ENCODE results near the gene ZNF710.

DNA sequence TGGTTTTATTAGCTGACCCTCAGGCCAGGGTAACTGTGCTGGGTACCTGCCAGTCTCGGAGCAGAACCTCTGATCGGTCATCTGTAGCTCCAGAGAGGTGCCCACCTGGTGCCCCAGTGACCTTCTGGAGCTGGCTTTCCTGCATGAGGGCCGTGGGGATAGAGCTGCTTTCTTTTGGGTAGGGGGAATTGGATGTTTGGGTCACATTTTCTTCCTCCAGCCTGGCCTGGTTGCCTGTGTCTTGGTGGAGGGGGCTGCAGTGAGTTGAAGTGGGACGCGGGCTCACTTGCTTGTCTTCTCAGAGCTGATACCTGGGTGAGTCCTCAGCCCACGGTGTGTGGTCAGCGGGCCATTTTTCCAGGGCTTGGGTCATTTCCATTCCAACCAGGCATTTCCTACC is 2.6 kb downstream of the ZNF710 start:
- TF ChIP-seq TEAD4 (IDR thresholded peaks at IDR 0.05; ENCODE audit: borderline replicate concordance, insufficient read depth) (no peak), SIN3A (IDR thresholded peaks at IDR 0.05; ENCODE audit: borderline replicate concordance, low read depth, low read length) (no peak), EP300 (IDR thresholded peaks at IDR 0.05; ENCODE audit: borderline replicate concordance in 1 of 2, low read depth in 1 of 2, low read length in 1 of 2) (no peak), POLR2AphosphoS5 (IDR thresholded peaks at IDR 0.05; ENCODE audit: low read depth, low read length) (no peak), MXI1 (IDR thresholded peaks at IDR 0.05; ENCODE audit: low read depth, low read length) (no peak), GABPA (IDR thresholded peaks at IDR 0.05; ENCODE audit: low read depth) (no peak), TAF1 (IDR thresholded peaks at IDR 0.05; ENCODE audit: borderline replicate concordance, low read depth, low read length) (no peak), RFX5 (IDR thresholded peaks at IDR 0.05; ENCODE audit: low read length) (no peak), EZH2phosphoT487 (IDR thresholded peaks at IDR 0.05; ENCODE audit: borderline replicate concordance, low read depth) (no peak), YY1 (IDR thresholded peaks at IDR 0.05; ENCODE audit: low read depth) (no peak)
- TF ChIP-seq, protein P1, sequence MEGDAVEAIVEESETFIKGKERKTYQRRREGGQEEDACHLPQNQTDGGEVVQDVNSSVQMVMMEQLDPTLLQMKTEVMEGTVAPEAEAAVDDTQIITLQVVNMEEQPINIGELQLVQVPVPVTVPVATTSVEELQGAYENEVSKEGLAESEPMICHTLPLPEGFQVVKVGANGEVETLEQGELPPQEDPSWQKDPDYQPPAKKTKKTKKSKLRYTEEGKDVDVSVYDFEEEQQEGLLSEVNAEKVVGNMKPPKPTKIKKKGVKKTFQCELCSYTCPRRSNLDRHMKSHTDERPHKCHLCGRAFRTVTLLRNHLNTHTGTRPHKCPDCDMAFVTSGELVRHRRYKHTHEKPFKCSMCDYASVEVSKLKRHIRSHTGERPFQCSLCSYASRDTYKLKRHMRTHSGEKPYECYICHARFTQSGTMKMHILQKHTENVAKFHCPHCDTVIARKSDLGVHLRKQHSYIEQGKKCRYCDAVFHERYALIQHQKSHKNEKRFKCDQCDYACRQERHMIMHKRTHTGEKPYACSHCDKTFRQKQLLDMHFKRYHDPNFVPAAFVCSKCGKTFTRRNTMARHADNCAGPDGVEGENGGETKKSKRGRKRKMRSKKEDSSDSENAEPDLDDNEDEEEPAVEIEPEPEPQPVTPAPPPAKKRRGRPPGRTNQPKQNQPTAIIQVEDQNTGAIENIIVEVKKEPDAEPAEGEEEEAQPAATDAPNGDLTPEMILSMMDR (IDR thresholded peaks at IDR 0.05) = no peak
- TF ChIP-seq, protein P2, sequence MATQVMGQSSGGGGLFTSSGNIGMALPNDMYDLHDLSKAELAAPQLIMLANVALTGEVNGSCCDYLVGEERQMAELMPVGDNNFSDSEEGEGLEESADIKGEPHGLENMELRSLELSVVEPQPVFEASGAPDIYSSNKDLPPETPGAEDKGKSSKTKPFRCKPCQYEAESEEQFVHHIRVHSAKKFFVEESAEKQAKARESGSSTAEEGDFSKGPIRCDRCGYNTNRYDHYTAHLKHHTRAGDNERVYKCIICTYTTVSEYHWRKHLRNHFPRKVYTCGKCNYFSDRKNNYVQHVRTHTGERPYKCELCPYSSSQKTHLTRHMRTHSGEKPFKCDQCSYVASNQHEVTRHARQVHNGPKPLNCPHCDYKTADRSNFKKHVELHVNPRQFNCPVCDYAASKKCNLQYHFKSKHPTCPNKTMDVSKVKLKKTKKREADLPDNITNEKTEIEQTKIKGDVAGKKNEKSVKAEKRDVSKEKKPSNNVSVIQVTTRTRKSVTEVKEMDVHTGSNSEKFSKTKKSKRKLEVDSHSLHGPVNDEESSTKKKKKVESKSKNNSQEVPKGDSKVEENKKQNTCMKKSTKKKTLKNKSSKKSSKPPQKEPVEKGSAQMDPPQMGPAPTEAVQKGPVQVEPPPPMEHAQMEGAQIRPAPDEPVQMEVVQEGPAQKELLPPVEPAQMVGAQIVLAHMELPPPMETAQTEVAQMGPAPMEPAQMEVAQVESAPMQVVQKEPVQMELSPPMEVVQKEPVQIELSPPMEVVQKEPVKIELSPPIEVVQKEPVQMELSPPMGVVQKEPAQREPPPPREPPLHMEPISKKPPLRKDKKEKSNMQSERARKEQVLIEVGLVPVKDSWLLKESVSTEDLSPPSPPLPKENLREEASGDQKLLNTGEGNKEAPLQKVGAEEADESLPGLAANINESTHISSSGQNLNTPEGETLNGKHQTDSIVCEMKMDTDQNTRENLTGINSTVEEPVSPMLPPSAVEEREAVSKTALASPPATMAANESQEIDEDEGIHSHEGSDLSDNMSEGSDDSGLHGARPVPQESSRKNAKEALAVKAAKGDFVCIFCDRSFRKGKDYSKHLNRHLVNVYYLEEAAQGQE (IDR thresholded peaks at IDR 0.05; ENCODE audit: low read depth, low read length) = no peak
- TF ChIP-seq, protein P3, sequence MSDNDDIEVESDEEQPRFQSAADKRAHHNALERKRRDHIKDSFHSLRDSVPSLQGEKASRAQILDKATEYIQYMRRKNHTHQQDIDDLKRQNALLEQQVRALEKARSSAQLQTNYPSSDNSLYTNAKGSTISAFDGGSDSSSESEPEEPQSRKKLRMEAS (IDR thresholded peaks at IDR 0.05; ENCODE audit: low read depth) = no peak
- TF ChIP-seq, protein P4, sequence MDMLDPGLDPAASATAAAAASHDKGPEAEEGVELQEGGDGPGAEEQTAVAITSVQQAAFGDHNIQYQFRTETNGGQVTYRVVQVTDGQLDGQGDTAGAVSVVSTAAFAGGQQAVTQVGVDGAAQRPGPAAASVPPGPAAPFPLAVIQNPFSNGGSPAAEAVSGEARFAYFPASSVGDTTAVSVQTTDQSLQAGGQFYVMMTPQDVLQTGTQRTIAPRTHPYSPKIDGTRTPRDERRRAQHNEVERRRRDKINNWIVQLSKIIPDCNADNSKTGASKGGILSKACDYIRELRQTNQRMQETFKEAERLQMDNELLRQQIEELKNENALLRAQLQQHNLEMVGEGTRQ (IDR thresholded peaks at IDR 0.05; ENCODE audit: borderline replicate concordance, low read depth, low read length) = no peak
